SK-N-SH (cell line): ENCODE data around the gene CASK. TPM values are rescaled to one million over a fixed set of nuclear protein-coding genes. Genes with fewer than 3 reads are reported as not detected.
A peak's percentile ranks its signal among the peaks of the same experiment; 100 is the strongest.

Experiments used
- CTCF ChIA-PET: fragments of 300-600, 350-600 bp; formaldehyde crosslinking; extraction: SDS; loops from one replicate; lab custom pipeline; 2021; lab: Yijun Ruan, JAX
- POLR2A ChIA-PET: fragments of 350-600 bp; sonication (Branson Sonifier 250); formaldehyde crosslinking; extraction: SDS; loops from one replicate; lab custom pipeline; 2020; ENCODE audit warnings: antibody characterized with exemption, inconsistent platforms; lab: Yijun Ruan, JAX
- DNase-seq: peaks from one replicate; pipeline ENCODE4 v3.0.0; 2012
- H2AFZ ChIP-seq: fragments of 200-600 bp; sonication (generic); 2 replicates; pipeline ENCODE4 v1.8.1; 2016; ENCODE audit warnings: antibody characterized with exemption, mild to moderate bottlenecking, low read depth
- H3F3A ChIP-seq: fragments of 200-600 bp; sonication (generic); replicated peaks from 2 replicates; pipeline ENCODE3; 2016; ENCODE audit warnings: antibody characterized with exemption, mild to moderate bottlenecking; ENCODE audit not compliant: insufficient read depth
- H3K27ac ChIP-seq, 2 experiments: fragments of 200-500 bp in 1 of 2; fragments of 200-600 bp in 1 of 2; sonication (Bioruptor generic) in 1 of 2; sonication (generic), shearing (Covaris generic) in 1 of 2; 2 replicates each; pipeline versions ENCODE4 v1.5.1 to v1.6.1; 2014 to 2016; ENCODE audit warnings: low read depth in 2 of 2, inconsistent platforms in 1 of 2, low read length in 1 of 2, mild to moderate bottlenecking in 1 of 2, mixed read lengths in 1 of 2
- H3K27me3 ChIP-seq: fragments of 200-600 bp; sonication (generic), shearing (Covaris generic); 2 replicates; pipeline ENCODE4 v1.6.1; 2016; ENCODE audit warnings: mixed run types; ENCODE audit not compliant: insufficient read depth
- H3K36me3 ChIP-seq, 2 experiments: fragments of 200-500 bp in 1 of 2; fragments of 200-600 bp in 1 of 2; sonication (Bioruptor generic) in 1 of 2; sonication (generic) in 1 of 2; replicated peaks in 1 of 2; 2 replicates each; pipeline versions ENCODE3 to v1.5.1; 2014 to 2016; ENCODE audit warnings: low read length in 1 of 2, mild to moderate bottlenecking in 1 of 2; ENCODE audit not compliant: insufficient read depth in 2 of 2, control insufficient read depth in 1 of 2
- H3K4me1 ChIP-seq, 2 experiments: fragments of 200-500 bp in 1 of 2; fragments of 200-600 bp in 1 of 2; sonication (Bioruptor generic) in 1 of 2; sonication (generic), shearing (Covaris generic) in 1 of 2; 2 replicates each; pipeline versions ENCODE4 v1.5.1 to v1.6.1; 2014 to 2016; ENCODE audit warnings: low read depth in 1 of 2, low read length in 1 of 2, mixed run types in 1 of 2; ENCODE audit not compliant: insufficient read depth in 2 of 2, control insufficient read depth in 1 of 2
- H3K4me2 ChIP-seq: fragments of 200-600 bp; sonication (generic), shearing (Covaris generic); 2 replicates; pipeline ENCODE4 v1.6.1; 2017; ENCODE audit warnings: mixed run types
- H3K4me3 ChIP-seq, 2 experiments: fragments of 200-500 bp in 1 of 2; fragments of 200-600 bp in 1 of 2; sonication (Bioruptor generic) in 1 of 2; sonication (generic), shearing (Covaris generic) in 1 of 2; 2 replicates each; pipeline versions ENCODE4 v1.5.1 to v1.8.1; 2014 to 2016; ENCODE audit warnings: low read depth in 2 of 2, inconsistent platforms in 1 of 2, low read length in 1 of 2, mild to moderate bottlenecking in 1 of 2, mixed read lengths in 1 of 2, moderate library complexity in 1 of 2
- H3K79me2 ChIP-seq: fragments of 200-600 bp; sonication (generic); 2 replicates; pipeline ENCODE4 v1.8.1; 2017; ENCODE audit warnings: mild to moderate bottlenecking; ENCODE audit not compliant: insufficient read depth
- H3K9ac ChIP-seq: fragments of 200-600 bp; sonication (generic); 2 replicates; pipeline ENCODE4 v1.6.1; 2017; ENCODE audit warnings: mixed run types
- H3K9me2 ChIP-seq: fragments of 200-600 bp; sonication (generic); 2 replicates; pipeline ENCODE4 v1.6.1; 2017; ENCODE audit warnings: mixed run types
- H3K9me3 ChIP-seq: fragments of 200-600 bp; sonication (generic); 2 replicates; pipeline ENCODE4 v1.6.1; 2017; ENCODE audit warnings: mixed run types, mild to moderate bottlenecking, moderate library complexity
- H4K20me1 ChIP-seq: fragments of 200-600 bp; sonication (generic); 2 replicates; pipeline ENCODE4 v1.6.1; 2017; ENCODE audit warnings: mild to moderate bottlenecking, mixed run types; ENCODE audit not compliant: insufficient read depth
- CTCF ChIP-seq: fragments of 200-600 bp; sonication (generic); IDR thresholded peaks from 2 replicates; pipeline ENCODE4 v1.6.1; 2017; ENCODE audit warnings: antibody characterized with exemption, mild to moderate bottlenecking, moderate library complexity
- ELF1 ChIP-seq: IDR thresholded peaks from 2 replicates; pipeline ENCODE4 v1.4.0; 2012
- PBX3 ChIP-seq: IDR thresholded peaks from 2 replicates; pipeline ENCODE4; 2012
- REST ChIP-seq: IDR thresholded peaks from 2 replicates; pipeline ENCODE4 v1.6.1; 2012; ENCODE audit warnings: mild to moderate bottlenecking, low read depth, low read length, moderate library complexity
- TAF1 ChIP-seq: IDR thresholded peaks from 2 replicates; pipeline ENCODE4 v1.6.1; 2012; ENCODE audit warnings: low read depth, mild to moderate bottlenecking, low read length, moderate library complexity, borderline replicate concordance
- WGBS: methylation state at CpG from one replicate; pipeline ENCODE4 v1.1.6; 2017; ENCODE audit warnings: low lambda C conversion rate; 5-methylcytosine and 5-hydroxymethylcytosine counted together
- polyA plus RNA-seq, 3 experiments: library from polyadenylated mRNA; depleted of rRNA; stranded (reverse); fragments of >200 nt; gene quantifications; 2 replicates each; pipeline ENCODE4 v1.2.3, GENCODE V29; 2012

CASK gene
- polyA plus RNA-seq, 1 of the 3 experiments (the other 2 are of a cell fraction), result 7.0 TPM

GRCh38 chrX:41863343-41864203 lies 59.8 kb downstream of the CASK start:
- Histone ChIP-seq H3F3A (no peaks in the 10 kb centered on the region), H3K79me2 (peaks cover 3% of the 10 kb centered on the region; the same call in 1 of the 2 replicates), H3K4me2 (no peak overlapping the region), H2AFZ (no peak overlapping the region), H3K9me3 (no peaks in the 10 kb centered on the region), H3K4me3 (no peak overlapping the region), H3K27me3 (no peaks in the 10 kb centered on the region), H3K36me3 (no peaks in the 10 kb centered on the region), H4K20me1 (0 out of 2 replicates have a peak, but pooled peaks cover 4% of the 10 kb centered on the region), H3K27ac (no peak overlapping the region), H3K9me2 (no peaks in the 10 kb centered on the region), H3K4me1 (no peaks in the 10 kb centered on the region), H3K9ac (no peak overlapping the region)
- WGBS, result 49% methylated on average over 2 of the region's 2 CpGs
- ChIA-PET POLR2A (no interaction called here), CTCF (interaction anchor here (1.4 kb wide), 1 partner anchor 36 kb away, joined by 3 read pairs; no protein-coding TSS in a partner anchor)
- DNase-seq, result no peak
- TF ChIP-seq CTCF (peak; percentile 25; the same call in 1 of the 2 replicates), ELF1 (no peak), TAF1 (no peak)

GRCh38 chrX:41862562-41863184 lies 60.7 kb downstream of the CASK start:
- H3K9me2 ChIP-seq, result no peaks in the 10 kb centered on the region
- no peak overlapping the region for H3K9ac ChIP-seq
- no peaks in the 10 kb centered on the region for H3K4me1 ChIP-seq
- 45% methylated on average over 4 of the region's 4 CpGs for WGBS
- H3F3A ChIP-seq, result no peaks in the 10 kb centered on the region
- ChIA-PET CTCF (interaction anchor here (1.4 kb wide), 1 partner anchor 37 kb away, joined by 3 read pairs; no protein-coding TSS in a partner anchor), POLR2A (no interaction called here)
- H3K4me2 ChIP-seq, result no peak overlapping the region
- H4K20me1 ChIP-seq, result 0 out of 2 replicates have a peak, but pooled peaks cover 4% of the 10 kb centered on the region
- no peak overlapping the region for H3K4me3 ChIP-seq
- H3K9me3 ChIP-seq, result no peaks in the 10 kb centered on the region
- no peak overlapping the region for H3K27ac ChIP-seq
- H2AFZ ChIP-seq, result no peak overlapping the region
- DNase-seq, result no peak
- H3K79me2 ChIP-seq, result peaks cover 3% of the 10 kb centered on the region; the same call in 1 of the 2 replicates
- H3K36me3 ChIP-seq, result no peaks in the 10 kb centered on the region
- TF ChIP-seq PBX3 (no peak), REST (no peak)
- TF ChIP-seq, all 33 proteins: peak for 0
- no peaks in the 10 kb centered on the region for H3K27me3 ChIP-seq
